Fibroblast of pulmonary artery (primary cell): ENCODE data around the gene PTPRN2.

Experiments
- DNase-seq: peaks from one replicate; pipeline ENCODE4 v3.0.0-alpha.2; 2010; ENCODE audit warnings: low read depth
- H3K4me3 ChIP-seq: replicated peaks from 2 replicates; pipeline ENCODE4 v1.5.1; 2011; ENCODE audit warnings: low read depth, mild to moderate bottlenecking, control low read depth, low read length, moderate library complexity
- TF ChIP-seq, protein P1 (sequence below): IDR thresholded peaks from 2 replicates; pipeline ENCODE4 v1.5.1; 2011; ENCODE audit warnings: mild to moderate bottlenecking, control low read depth, low read length, inconsistent platforms; ENCODE audit errors: missing control alignments

PTPRN2 gene

DNA sequence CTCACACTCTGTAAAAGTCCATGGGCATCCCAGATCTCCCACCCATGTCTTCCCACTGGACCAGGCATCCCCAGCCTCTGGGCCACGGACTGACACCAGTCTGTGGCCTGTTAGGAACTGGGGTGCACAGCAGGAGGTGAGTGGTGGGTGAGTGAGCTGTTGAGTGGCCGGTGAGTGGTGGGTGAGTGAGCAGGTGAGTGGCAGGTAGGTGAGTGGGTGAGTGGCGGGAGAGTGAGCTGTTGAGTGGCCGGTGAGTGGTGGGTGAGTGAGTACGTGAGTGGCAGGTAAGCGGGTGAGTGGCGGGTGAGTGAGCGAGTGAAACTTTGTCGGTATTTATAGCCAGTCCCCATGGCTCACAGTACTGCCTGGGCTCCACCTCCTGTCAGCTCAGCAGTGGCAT lies 779.6 kb downstream of the PTPRN2 start:
- TF ChIP-seq, protein P1, sequence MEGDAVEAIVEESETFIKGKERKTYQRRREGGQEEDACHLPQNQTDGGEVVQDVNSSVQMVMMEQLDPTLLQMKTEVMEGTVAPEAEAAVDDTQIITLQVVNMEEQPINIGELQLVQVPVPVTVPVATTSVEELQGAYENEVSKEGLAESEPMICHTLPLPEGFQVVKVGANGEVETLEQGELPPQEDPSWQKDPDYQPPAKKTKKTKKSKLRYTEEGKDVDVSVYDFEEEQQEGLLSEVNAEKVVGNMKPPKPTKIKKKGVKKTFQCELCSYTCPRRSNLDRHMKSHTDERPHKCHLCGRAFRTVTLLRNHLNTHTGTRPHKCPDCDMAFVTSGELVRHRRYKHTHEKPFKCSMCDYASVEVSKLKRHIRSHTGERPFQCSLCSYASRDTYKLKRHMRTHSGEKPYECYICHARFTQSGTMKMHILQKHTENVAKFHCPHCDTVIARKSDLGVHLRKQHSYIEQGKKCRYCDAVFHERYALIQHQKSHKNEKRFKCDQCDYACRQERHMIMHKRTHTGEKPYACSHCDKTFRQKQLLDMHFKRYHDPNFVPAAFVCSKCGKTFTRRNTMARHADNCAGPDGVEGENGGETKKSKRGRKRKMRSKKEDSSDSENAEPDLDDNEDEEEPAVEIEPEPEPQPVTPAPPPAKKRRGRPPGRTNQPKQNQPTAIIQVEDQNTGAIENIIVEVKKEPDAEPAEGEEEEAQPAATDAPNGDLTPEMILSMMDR, result no peak
- H3K4me3 ChIP-seq, result no peak overlapping the region
- no peak for DNase-seq

DNA sequence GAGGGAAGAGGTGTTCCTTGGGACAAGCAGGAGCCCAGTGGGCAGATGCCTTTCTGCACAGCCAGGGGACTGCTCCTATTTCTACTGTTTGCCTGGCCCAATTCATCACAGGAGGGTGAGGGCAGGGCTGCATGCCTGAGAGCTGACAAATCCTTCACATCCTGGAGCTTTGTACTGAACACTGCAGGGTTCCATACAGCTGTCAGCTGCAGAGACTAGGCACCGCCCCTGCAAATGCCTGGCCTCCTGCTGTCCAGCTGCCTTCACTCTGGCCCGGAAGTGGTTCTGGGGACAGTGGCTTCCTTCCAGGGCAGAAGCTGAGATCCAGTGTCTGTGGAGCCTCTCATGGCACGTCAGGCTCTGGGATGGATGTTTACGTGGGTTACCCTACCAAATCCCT lies 780.1 kb downstream of the PTPRN2 start:
- TF ChIP-seq, protein P1, result no peak
- DNase-seq, result no peak
- H3K4me3 ChIP-seq, result no peak overlapping the region

DNA sequence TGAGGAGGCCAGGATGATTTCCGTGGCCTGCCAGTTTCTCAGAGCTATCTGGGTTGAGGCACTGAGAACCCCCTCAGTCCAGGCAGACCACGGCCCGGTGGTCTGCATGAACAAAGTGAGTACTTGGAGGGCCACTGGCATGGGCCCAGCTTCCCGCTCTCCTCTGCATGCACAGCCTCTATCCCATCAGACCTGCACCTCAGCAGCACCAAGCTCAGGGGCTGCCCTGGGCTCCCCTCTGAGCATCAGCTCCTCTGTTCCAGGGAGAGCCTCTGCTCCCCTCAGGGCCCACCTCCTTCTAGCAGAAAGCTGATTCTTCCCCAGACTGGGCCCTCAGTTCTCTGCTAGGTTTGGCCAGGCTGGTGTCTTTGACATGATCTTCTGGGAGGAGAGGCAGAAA lies 780.9 kb downstream of the PTPRN2 start:
- no peak overlapping the region for H3K4me3 ChIP-seq
- TF ChIP-seq, protein P1, result no peak
- no peak for DNase-seq

DNA sequence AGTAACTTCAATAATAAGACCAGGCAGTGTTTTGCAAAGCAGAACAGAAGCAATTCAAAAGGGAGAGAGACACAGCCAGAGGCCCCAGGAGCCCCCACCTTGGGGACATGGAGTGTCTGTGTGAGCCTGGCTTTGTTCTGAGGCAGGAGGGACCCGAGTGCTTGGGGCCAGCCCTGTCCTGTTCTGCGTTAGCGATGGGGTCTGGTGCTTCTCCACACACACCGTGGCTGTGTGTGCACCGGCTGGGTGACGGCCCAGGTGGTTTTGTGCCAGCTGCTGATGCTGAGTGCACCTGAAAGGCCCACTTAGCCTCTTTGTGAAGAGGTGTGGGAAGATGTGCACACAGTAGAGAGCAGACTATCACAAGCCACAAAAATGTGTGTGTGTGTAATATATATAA lies 781.9 kb downstream of the PTPRN2 start:
- DNase-seq, result no peak
- TF ChIP-seq, protein P1, result no peak
- no peak overlapping the region for H3K4me3 ChIP-seq

DNA sequence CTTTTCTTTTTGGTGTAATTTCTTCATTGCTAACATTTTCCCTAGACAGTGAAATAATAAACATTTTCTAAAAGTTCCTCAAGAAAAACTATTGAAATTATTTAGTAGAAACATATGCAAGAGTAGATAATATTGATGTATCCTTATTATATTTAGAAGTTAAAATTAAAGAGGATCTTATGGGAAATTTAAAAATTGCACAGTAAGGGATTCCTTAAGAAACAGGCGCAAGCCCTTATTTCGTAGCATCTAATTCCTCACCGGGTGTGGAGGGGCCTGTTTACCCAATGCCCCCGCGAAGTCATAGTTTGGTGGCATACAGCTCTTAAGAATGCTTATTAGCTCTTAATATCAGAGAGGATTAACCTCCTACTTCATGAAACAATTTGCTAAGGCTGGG lies 783.7 kb downstream of the PTPRN2 start:
- no peak for DNase-seq
- TF ChIP-seq, protein P1, result no peak
- no peak overlapping the region for H3K4me3 ChIP-seq

DNA sequence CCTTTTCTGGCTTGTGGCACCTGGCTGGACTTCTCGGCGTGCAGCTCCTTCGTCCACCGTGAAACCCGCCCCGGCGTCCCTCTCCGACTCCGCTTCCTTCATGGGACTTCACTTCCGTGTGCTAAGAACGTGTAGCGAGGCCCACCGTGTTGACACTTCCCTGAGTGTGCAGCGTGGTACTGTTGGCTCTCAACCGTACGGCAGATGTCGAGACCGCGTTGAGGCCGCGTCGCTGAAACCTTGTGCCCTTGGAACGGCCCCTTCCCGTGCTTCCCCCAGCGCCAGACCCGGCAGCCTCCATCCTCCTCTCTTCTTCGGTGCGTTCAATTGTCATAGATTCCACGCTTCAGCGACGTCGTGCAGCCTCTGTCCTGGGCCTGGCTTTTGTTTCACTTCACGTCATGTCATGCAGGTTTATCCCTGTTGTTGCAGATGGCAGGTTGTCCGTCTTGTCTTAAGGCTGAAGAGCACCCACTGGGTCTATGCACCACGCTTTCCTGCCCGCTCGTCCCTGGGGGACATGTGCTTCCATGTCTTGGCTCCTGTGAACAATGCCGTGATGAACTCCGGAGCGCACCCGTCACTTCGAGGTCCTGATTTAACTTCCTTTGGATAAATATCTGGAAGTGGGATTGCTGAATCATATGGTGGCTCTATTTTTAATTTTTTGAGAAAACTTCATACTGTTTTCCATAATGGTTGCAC lies 785.5 kb downstream of the PTPRN2 start:
- no peak overlapping the region for H3K4me3 ChIP-seq
- DNase-seq, result no peak
- TF ChIP-seq, protein P1, result no peak

DNA sequence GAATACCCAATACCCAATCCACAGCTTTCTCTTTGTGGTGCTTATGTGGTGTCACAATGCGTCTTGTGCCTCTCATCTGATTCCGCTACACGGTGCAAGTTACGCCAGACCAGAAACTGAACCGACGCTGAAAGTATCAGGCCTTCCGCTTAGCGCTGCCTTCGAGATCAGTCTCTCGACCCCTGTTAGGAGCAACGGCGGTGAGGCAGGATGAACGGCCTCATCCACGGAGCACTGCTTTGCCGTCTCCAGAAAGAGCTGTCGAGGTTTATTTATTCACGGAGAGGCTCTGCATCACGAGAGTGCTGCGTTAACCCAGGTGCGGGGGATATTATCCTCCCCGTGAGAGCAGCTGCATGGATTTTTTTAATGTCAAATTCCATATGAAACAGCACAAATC lies 786.5 kb downstream of the PTPRN2 start:
- no peak for DNase-seq
- TF ChIP-seq, protein P1, result no peak
- H3K4me3 ChIP-seq, result no peak overlapping the region
